H7 (cell line): Measurements from ENCODE around the gene NFATC4. TPM values are rescaled to one million over a fixed set of nuclear protein-coding genes. Genes with fewer than 3 reads are reported as not detected.
"Not testable (repeated sequence)": the region's sequence is repeated elsewhere in the genome, so short reads cannot be mapped to it uniquely, and the experiment has no call there.

Experiments
- DNase-seq: peaks from one replicate; pipeline ENCODE4 v3.0.0; 2012
- H3K27me3 ChIP-seq: 2 replicates; pipeline ENCODE4 v1.6.0; 2011; ENCODE audit warnings: mild to moderate bottlenecking, low read length; ENCODE audit not compliant: control insufficient read depth, insufficient read depth
- H3K36me3 ChIP-seq: replicated peaks from 2 replicates; pipeline ENCODE4 v1.5.1; 2011; ENCODE audit warnings: low read length; ENCODE audit not compliant: control insufficient read depth, insufficient read depth
- H3K4me3 ChIP-seq: 2 replicates; pipeline ENCODE4 v1.5.1; 2011; ENCODE audit warnings: low read depth, mild to moderate bottlenecking, control low read depth, low read length, moderate library complexity; ENCODE audit not compliant: insufficient read depth
- total RNA-seq: library from RNA; depleted of rRNA; stranded (reverse); fragments of >200 nt; shearing (Covaris generic); gene quantifications from 2 replicates; pipeline ENCODE4 v1.2.3, GENCODE V29; 2014

NFATC4 gene
- total RNA-seq, 1 experiment from 2014 or later: 12.2 TPM

GRCh38 chr14:24349742-24350141, 18.2 kb upstream of the NFATC4 start:
- DNase-seq: no peak
- Histone ChIP-seq H3K27me3 (peaks cover 34% of the 10 kb centered on the region), H3K4me3 (no peak overlapping the region), H3K36me3 (no peaks in the 10 kb centered on the region)

GRCh38 chr14:24351517-24351916, 16.5 kb upstream of the NFATC4 start:
- Histone ChIP-seq H3K27me3 (peaks cover 27% of the 10 kb centered on the region), H3K4me3 (no peak overlapping the region)
- DNase-seq: no peak

GRCh38 chr14:24353559-24354481, 14.2 kb upstream of the NFATC4 start:
- DNase-seq: no peak
- Histone ChIP-seq H3K36me3 (no peaks in the 10 kb centered on the region), H3K4me3 (no peak overlapping the region), H3K27me3 (peaks cover 19% of the 10 kb centered on the region)

More at GRCh38 chr14:24351517-24351916, 16.5 kb upstream of the NFATC4 start:
- H3K36me3 ChIP-seq: no peaks in the 10 kb centered on the region

GRCh38 chr14:24354482-24354825, 13.5 kb upstream of the NFATC4 start:
- H3K27me3 ChIP-seq: peaks cover 19% of the 10 kb centered on the region
- DNase-seq, H3K36me3 ChIP-seq, H3K4me3 ChIP-seq: not testable (repeated sequence)

GRCh38 chr14:24355009-24355408, 13.0 kb upstream of the NFATC4 start:
- H3K27me3 ChIP-seq: peaks cover 14% of the 10 kb centered on the region

GRCh38 chr14:24356208-24356607, 11.8 kb upstream of the NFATC4 start:
- H3K4me3 ChIP-seq: no peak overlapping the region
- DNase-seq: no peak
- no peaks in the 10 kb centered on the region for H3K36me3 ChIP-seq
- H3K27me3 ChIP-seq: peaks cover 9% of the 10 kb centered on the region; the same call in 1 of the 2 replicates

More at GRCh38 chr14:24355009-24355408, 13.0 kb upstream of the NFATC4 start:
- H3K4me3 ChIP-seq: no peak overlapping the region
- no peaks in the 10 kb centered on the region for H3K36me3 ChIP-seq
- DNase-seq: no peak

GRCh38 chr14:24360281-24360680, 7.7 kb upstream of the NFATC4 start:
- H3K27me3 ChIP-seq: peaks cover 4% of the 10 kb centered on the region
- H3K4me3 ChIP-seq: no peak overlapping the region

GRCh38 chr14:24361326-24361725, 6.7 kb upstream of the NFATC4 start:
- Histone ChIP-seq H3K36me3 (no peaks in the 10 kb centered on the region), H3K27me3 (peaks cover 9% of the 10 kb centered on the region)
- DNase-seq: no peak

More at GRCh38 chr14:24360281-24360680, 7.7 kb upstream of the NFATC4 start:
- DNase-seq: no peak
- H3K36me3 ChIP-seq: no peaks in the 10 kb centered on the region

GRCh38 chr14:24362241-24362960, 5.6 kb upstream of the NFATC4 start:
- H3K27me3 ChIP-seq: peaks cover 9% of the 10 kb centered on the region

More at GRCh38 chr14:24361326-24361725, 6.7 kb upstream of the NFATC4 start:
- no peak overlapping the region for H3K4me3 ChIP-seq

GRCh38 chr14:24363401-24363800, 4.6 kb upstream of the NFATC4 start:
- H3K27me3 ChIP-seq: peaks cover 9% of the 10 kb centered on the region
- no peaks in the 10 kb centered on the region for H3K36me3 ChIP-seq
- no peak for DNase-seq

More at GRCh38 chr14:24362241-24362960, 5.6 kb upstream of the NFATC4 start:
- no peak for DNase-seq
- Histone ChIP-seq H3K36me3 (no peaks in the 10 kb centered on the region), H3K4me3 (no peak overlapping the region)

GRCh38 chr14:24364841-24365240, 3.1 kb upstream of the NFATC4 start:
- Histone ChIP-seq H3K4me3 (no peak overlapping the region), H3K27me3 (peaks cover 16% of the 10 kb centered on the region), H3K36me3 (no peaks in the 10 kb centered on the region)
- no peak for DNase-seq

More at GRCh38 chr14:24363401-24363800, 4.6 kb upstream of the NFATC4 start:
- H3K4me3 ChIP-seq: no peak overlapping the region

GRCh38 chr14:24365600-24366412, 2.2 kb upstream of the NFATC4 start:
- peak overlapping the region; percentile 62 for H3K4me3 ChIP-seq
- H3K36me3 ChIP-seq: no peaks in the 10 kb centered on the region
- H3K27me3 ChIP-seq: peaks cover 16% of the 10 kb centered on the region
- peak; percentile 78 for DNase-seq

GRCh38 chr14:24366413-24366720, 1.6 kb upstream of the NFATC4 start:
- Histone ChIP-seq H3K27me3 (peaks cover 16% of the 10 kb centered on the region), H3K36me3 (no peaks in the 10 kb centered on the region), H3K4me3 (peak overlapping the region; percentile 62)
- no peak for DNase-seq
